ENCODE measurements around the gene ACTL7B. TPM values are rescaled to one million over a fixed set of nuclear protein-coding genes. Genes with fewer than 3 reads are reported as not detected.

Gene ACTL7B
- total RNA-seq, 1 donor from 2014 or later, result not detected

- Histone ChIP-seq H2AFZ (ENCODE audit: low read depth, low read length) (no peak overlapping the region), H3K4me3 (ENCODE audit: insufficient read depth, low read depth, low read length) (no peak overlapping the region), H3K79me2 (ENCODE audit: insufficient read depth, low read length) (no peaks in the 10 kb centered on the region), H3K9me3 (ENCODE audit: insufficient read depth, low read depth, low read length) (no peaks in the 10 kb centered on the region), H3K9ac (ENCODE audit: low read length) (no peak overlapping the region), H3K4me1 (ENCODE audit: insufficient read depth, low read length) (peaks cover 2% of the 10 kb centered on the region), H3K36me3 (ENCODE audit: insufficient read depth, low read length) (peaks cover 13% of the 10 kb centered on the region), H4K20me1 (ENCODE audit: insufficient read depth, low read length) (peaks cover 4% of the 10 kb centered on the region), H3K27ac (ENCODE audit: low read depth, low read length) (no peak overlapping the region), H3K27me3 (ENCODE audit: insufficient read depth, low read length) (no peaks in the 10 kb centered on the region), H3K4me2 (ENCODE audit: low read length) (no peak overlapping the region)
- FAIRE-seq (peak; percentile 5), DNase-seq (ENCODE audit: low read depth) (no peak)
- H3K4me3 Mint-ChIP-seq (ENCODE audit: unreplicated experiment), result no peak overlapping the region
- no peak for TF ChIP-seq EZH2 (IDR thresholded peaks at IDR 0.05; ENCODE audit: insufficient read depth, low read length)
- TF ChIP-seq CTCF (IDR thresholded peaks at IDR 0.05; ENCODE audit: insufficient read depth, low read depth, low read length), result no peak
- no peak overlapping the region for H3K27ac Mint-ChIP-seq (ENCODE audit: unreplicated experiment)
- H3K9me3 Mint-ChIP-seq (ENCODE audit: unreplicated experiment), result no peaks in the 10 kb centered on the region
- peaks cover 12% of the 10 kb centered on the region for H3K36me3 Mint-ChIP-seq (ENCODE audit: low read depth, unreplicated experiment)
- H3K4me1 Mint-ChIP-seq (ENCODE audit: low read depth, unreplicated experiment), result peaks cover 8% of the 10 kb centered on the region
- H3K27me3 Mint-ChIP-seq (ENCODE audit: low read depth, unreplicated experiment), result no peaks in the 10 kb centered on the region
Observed at GRCh38 chr9:108880738-108881316, 25.0 kb upstream of the ACTL7B start.

- Histone ChIP-seq H3K79me2 (ENCODE audit: insufficient read depth, low read length) (no peaks in the 10 kb centered on the region), H3K9me3 (ENCODE audit: insufficient read depth, low read depth, low read length) (no peaks in the 10 kb centered on the region), H3K4me2 (ENCODE audit: low read length) (no peak overlapping the region), H2AFZ (ENCODE audit: low read depth, low read length) (no peak overlapping the region), H3K36me3 (ENCODE audit: insufficient read depth, low read length) (peaks cover 29% of the 10 kb centered on the region), H4K20me1 (ENCODE audit: insufficient read depth, low read length) (no peaks in the 10 kb centered on the region), H3K9ac (ENCODE audit: low read length) (no peak overlapping the region), H3K27ac (ENCODE audit: low read depth, low read length) (no peak overlapping the region), H3K27me3 (ENCODE audit: insufficient read depth, low read length) (no peaks in the 10 kb centered on the region), H3K4me1 (ENCODE audit: insufficient read depth, low read length) (no peaks in the 10 kb centered on the region), H3K4me3 (ENCODE audit: insufficient read depth, low read depth, low read length) (no peak overlapping the region)
- Mint-ChIP-seq H3K27ac (ENCODE audit: unreplicated experiment) (no peak overlapping the region), H3K9me3 (ENCODE audit: unreplicated experiment) (no peaks in the 10 kb centered on the region), H3K4me1 (ENCODE audit: low read depth, unreplicated experiment) (no peaks in the 10 kb centered on the region), H3K36me3 (ENCODE audit: low read depth, unreplicated experiment) (peaks cover 16% of the 10 kb centered on the region), H3K4me3 (ENCODE audit: unreplicated experiment) (no peak overlapping the region), H3K27me3 (ENCODE audit: low read depth, unreplicated experiment) (no peaks in the 10 kb centered on the region)
- TF ChIP-seq EZH2 (IDR thresholded peaks at IDR 0.05; ENCODE audit: insufficient read depth, low read length) (no peak), CTCF (IDR thresholded peaks at IDR 0.05; ENCODE audit: insufficient read depth, low read depth, low read length) (no peak)
- DNase-seq (ENCODE audit: low read depth), result no peak
- no peak for FAIRE-seq
Observed at GRCh38 chr9:108877524-108877923, 21.7 kb upstream of the ACTL7B start.

GRCh38 chr9:108876425-108876824 is 20.6 kb upstream of the ACTL7B start:
- no peak for DNase-seq (ENCODE audit: low read depth)
- H3K27me3 ChIP-seq (ENCODE audit: insufficient read depth, low read length), result no peaks in the 10 kb centered on the region
- no peaks in the 10 kb centered on the region for H3K79me2 ChIP-seq (ENCODE audit: insufficient read depth, low read length)
- Mint-ChIP-seq H3K4me3 (ENCODE audit: unreplicated experiment) (no peak overlapping the region), H3K4me1 (ENCODE audit: low read depth, unreplicated experiment) (no peaks in the 10 kb centered on the region), H3K27me3 (ENCODE audit: low read depth, unreplicated experiment) (no peaks in the 10 kb centered on the region), H3K9me3 (ENCODE audit: unreplicated experiment) (no peaks in the 10 kb centered on the region), H3K27ac (ENCODE audit: unreplicated experiment) (no peak overlapping the region), H3K36me3 (ENCODE audit: low read depth, unreplicated experiment) (peaks cover 24% of the 10 kb centered on the region)
- no peak overlapping the region for H2AFZ ChIP-seq (ENCODE audit: low read depth, low read length)
- H3K9me3 ChIP-seq (ENCODE audit: insufficient read depth, low read depth, low read length), result no peaks in the 10 kb centered on the region
- FAIRE-seq, result no peak
- no peak overlapping the region for H3K4me2 ChIP-seq (ENCODE audit: low read length)
- no peak overlapping the region for H3K9ac ChIP-seq (ENCODE audit: low read length)
- peaks cover 34% of the 10 kb centered on the region for H3K36me3 ChIP-seq (ENCODE audit: insufficient read depth, low read length)
- no peaks in the 10 kb centered on the region for H3K4me1 ChIP-seq (ENCODE audit: insufficient read depth, low read length)
- TF ChIP-seq CTCF (IDR thresholded peaks at IDR 0.05; ENCODE audit: insufficient read depth, low read depth, low read length) (no peak), EZH2 (IDR thresholded peaks at IDR 0.05; ENCODE audit: insufficient read depth, low read length) (no peak)
- H3K27ac ChIP-seq (ENCODE audit: low read depth, low read length), result no peak overlapping the region
- H4K20me1 ChIP-seq (ENCODE audit: insufficient read depth, low read length), result no peaks in the 10 kb centered on the region
- no peak overlapping the region for H3K4me3 ChIP-seq (ENCODE audit: insufficient read depth, low read depth, low read length)
